ENCODE results near the gene USP34.
"Not testable (repeated sequence)": the region's sequence is repeated elsewhere in the genome, so short reads cannot be mapped to it uniquely, and the experiment has no call there.

USP34 gene, protein sequence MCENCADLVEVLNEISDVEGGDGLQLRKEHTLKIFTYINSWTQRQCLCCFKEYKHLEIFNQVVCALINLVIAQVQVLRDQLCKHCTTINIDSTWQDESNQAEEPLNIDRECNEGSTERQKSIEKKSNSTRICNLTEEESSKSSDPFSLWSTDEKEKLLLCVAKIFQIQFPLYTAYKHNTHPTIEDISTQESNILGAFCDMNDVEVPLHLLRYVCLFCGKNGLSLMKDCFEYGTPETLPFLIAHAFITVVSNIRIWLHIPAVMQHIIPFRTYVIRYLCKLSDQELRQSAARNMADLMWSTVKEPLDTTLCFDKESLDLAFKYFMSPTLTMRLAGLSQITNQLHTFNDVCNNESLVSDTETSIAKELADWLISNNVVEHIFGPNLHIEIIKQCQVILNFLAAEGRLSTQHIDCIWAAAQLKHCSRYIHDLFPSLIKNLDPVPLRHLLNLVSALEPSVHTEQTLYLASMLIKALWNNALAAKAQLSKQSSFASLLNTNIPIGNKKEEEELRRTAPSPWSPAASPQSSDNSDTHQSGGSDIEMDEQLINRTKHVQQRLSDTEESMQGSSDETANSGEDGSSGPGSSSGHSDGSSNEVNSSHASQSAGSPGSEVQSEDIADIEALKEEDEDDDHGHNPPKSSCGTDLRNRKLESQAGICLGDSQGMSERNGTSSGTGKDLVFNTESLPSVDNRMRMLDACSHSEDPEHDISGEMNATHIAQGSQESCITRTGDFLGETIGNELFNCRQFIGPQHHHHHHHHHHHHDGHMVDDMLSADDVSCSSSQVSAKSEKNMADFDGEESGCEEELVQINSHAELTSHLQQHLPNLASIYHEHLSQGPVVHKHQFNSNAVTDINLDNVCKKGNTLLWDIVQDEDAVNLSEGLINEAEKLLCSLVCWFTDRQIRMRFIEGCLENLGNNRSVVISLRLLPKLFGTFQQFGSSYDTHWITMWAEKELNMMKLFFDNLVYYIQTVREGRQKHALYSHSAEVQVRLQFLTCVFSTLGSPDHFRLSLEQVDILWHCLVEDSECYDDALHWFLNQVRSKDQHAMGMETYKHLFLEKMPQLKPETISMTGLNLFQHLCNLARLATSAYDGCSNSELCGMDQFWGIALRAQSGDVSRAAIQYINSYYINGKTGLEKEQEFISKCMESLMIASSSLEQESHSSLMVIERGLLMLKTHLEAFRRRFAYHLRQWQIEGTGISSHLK (N-terminal part only)

DNA sequence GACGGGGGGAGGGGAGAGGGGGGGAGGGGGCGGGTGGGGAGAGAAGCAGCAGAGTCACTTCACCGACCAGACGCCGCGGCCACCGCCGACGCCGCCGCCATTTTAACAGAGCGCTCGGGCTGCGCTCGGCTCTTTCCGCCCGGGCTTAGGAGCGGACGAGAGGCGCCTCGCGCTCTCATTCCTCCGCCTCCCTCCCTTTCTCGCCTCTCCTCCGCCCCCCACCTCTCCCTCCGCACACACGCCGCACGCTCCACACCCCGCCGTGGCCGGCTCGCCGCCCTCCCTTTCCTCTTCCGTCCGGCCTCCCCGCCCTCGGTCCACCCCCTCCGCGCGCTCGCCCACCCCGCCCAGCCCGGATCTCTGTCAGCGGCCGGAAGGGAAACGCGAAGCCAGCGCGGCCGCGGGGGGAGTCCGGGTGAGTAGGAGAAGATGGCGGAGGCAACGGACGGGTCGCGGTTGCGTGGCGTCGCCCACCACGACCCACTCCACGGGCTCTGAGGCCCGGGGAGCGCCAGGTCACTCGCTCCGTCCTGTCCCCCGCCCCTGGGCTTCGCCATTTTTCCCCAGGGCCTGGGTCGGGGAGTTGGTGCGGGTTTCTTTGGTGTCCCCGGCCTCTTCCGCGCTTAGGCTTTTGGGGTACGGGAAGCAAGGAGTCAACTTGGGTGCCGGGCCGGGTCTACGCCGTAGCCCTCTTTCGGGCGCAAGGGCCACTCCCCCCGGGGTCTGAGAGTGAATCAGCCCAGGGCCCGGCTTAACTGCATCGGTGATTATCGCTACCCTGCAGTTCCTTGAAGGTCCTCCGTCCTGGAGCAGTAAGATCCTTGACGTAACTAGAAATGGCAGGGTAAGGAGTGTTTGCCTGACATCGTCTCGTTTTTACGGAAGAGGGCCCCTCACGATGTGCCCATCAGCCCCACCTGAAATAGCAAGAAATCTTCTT is at the start of gene USP34:
USP34 (minus strand) TSS at position 123 of the 940 bp plus-strand sequence. CDS start 395 bp downstream, outside the sequence.
- peak; percentile 81 for DNase-seq

DNA sequence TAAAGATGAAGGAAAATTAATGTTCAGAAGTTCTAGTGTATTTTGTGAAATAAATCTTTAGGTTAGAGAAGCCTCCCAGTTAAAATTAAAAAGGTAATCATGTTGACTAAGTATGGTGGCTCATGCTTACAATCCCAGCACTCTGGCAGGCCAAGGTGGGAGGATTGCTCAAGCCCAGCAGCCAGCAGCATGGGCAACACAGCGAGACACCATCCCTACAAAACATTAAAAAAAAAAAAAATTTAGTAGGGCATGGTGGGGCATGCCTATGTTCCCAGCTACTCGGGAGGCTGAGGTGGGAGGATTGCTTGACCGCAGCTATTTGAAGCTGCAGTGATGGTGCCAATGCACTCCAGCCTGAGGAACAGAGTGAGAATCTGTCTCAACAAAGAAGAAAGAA is 49.4 kb upstream of the USP34 start:
- no peak for DNase-seq

DNA sequence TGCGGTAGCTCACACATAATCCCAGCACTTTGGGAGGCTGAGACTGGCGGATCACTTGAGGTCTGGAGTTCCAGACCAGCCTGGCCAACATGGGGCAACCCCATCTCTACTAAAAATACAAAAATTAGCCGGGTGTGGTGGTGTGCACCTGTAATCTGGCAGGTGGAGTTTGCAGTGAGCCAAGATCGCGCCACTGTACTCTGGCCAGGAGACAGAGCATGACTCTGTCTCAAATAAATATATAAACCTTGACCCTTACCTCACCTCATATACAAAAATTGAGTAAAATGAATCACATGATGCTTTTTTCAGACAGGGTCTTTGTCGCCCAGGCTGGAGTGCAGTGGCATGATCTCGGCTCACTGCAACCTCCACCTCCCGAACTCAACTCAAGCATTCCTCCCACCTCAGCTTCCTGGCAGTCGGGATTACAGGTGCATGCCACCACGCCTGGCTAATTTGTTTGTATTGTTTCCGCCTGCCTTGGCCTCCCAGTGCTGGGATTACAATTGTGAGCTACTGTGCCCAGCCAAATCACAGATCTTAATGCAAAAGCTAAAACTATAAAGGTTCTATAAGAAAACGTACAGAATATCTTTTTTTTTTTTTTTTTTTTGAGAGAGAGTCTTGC is 42.0 kb upstream of the USP34 start:
- no peak for DNase-seq

DNA sequence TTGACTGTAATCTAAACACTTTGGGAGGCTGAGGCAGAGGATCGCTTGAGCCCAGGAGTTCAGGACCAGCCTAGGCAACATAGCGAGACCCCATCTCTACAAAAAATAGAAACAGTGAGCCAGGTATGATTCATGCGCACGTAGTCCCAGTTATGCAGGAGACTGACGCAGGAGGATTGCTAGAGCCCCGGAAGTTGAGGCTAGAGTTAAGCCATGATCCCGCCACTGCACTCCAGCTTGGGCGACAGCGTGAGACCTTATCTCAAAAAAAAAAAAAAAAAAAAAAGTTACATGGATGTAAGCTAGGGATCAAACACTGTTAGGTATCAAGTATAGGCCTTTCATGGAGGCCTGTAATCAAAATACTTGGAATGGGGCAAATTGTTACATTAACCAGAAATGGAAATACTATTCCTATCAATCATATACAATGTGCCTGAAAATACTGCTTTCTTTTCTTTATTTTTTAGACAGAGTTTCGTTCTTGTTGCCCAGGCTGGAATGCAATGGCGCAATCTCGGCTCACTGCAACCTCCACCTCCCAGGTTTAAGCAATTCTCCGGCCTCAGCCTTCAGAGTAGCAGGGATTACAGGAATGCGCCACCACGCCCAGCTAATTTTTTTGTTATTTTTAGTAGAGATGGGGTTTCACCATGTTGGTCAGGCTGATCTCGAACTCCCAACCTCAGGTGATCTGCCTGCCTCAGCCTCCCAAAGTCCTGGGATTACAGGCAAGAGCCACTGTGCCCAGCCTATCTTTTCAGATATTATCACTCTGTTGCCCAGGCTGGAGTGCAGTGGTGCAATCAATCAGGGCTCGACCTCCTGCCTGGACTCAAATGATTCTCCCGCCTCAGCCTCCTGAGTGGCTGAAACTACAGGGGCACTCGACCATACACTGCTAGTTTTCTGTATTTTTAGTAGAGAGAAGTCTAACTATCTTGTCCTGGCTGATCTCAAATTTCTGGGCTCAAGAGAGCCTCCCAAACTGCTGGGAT is 40.1 kb upstream of the USP34 start:
- DNase-seq: no peak

DNA sequence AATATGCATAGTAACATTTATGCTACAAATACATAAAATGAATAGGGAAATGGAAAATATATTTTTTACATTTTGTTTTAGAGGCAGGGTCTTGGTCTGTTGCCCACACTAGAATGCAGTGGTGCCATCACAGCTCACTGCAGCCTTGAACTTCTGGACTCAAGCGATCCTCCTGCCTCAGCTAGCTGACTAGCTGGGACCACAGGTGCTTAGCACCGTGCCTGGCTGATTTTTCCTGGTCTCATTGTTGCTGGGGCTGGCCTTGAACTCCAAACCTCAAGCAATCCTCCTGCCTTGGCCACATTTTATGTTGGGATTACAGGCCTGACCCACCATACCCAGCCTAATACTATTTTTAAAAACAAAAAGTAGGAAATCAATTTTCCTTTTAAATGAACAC is 34.1 kb upstream of the USP34 start:
- DNase-seq: no peak

DNA sequence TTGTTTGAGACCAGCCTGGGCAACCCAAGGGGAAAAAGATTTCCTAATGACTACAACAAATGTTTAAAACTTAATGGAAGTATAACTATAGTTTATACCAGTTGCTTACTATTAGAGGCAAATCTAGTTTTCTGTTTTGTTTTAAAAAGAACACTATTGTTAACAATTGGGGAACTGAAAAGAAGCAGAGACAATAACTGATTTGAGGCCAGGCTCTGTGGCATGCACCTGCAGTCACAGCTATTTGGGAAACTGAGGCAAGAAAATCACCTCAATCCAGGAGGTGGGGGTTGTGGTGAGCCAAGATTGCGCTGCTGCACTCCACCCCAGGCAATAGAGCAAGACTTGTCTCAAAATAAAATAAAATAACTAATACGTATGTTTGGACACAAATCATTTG is 28.2 kb upstream of the USP34 start:
- DNase-seq: no peak

DNA sequence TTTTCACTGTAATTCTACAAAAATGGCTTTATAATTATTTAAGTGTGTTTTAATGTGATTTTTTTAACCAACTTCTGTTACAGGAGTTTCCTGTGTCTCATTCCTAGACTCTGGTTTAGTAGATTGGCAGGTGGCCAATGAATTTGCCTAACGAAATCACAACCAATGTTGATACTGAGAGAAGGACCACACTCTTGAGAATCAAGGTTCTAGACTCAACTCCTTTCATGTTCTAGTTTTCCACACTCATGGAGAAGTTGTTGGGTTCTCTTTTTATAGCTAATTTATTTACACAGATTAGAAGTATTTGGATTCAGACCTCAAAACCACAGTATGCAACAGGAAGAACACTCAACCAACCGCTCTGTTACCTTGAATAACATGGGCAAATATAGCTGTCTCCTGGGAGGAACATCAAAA is 22.6 kb upstream of the USP34 start:
- no peak for DNase-seq

DNA sequence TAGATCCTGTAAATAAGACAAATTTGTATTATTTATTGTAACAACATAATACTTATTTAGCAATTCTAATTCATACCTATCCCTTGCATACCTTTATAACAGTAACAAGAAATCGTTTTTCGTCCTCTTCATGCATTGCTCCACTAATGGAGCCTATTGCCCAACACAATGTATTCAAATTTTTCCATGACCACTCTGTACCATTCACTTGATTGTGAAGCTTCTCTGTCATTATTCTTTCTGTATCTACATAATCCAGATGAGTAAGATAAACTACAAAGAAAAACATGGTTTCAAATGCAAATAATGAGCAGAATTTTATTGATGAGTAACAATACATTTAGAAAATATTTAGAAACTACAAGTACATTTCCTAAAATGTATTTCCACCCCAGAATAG is 21.6 kb upstream of the USP34 start:
- no peak for DNase-seq

DNA sequence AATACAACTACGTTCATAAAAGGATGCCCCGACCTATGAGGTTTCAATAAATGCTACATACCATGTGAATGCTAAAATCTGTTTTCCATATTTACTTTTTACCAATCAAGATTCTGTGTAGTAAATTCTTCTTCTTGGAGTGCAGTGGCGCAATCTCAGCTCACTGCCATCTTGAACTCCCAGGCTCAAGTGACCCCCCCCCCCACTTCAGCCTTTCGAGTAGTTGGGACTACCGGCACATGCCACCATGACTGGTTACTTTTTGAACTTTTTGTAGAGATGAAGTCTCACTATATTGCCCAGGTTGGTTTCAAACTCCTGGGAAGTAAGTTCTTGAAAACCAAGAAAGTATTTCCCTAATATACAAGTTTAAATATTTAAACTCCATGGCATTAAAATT is 14.4 kb upstream of the USP34 start:
- DNase-seq: no peak

DNA sequence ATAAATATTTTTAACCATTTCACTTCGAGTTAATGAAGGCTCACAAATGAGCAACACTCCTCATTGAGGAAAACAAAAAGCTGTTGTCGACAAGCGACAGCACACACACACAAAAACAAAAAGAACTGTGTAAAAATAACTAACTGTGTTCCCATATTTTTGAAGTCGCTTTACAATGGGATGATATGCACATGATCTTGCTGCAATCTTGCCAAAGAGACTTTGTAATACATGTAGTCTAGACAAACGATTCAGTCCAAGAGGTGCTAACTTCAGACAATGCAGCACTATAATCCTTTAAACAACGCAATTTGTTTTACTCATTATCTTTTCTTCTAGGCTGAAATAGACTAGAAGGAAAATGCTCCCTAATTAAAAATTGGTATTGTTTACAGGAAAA is 7.2 kb upstream of the USP34 start:
- DNase-seq: no peak

DNA sequence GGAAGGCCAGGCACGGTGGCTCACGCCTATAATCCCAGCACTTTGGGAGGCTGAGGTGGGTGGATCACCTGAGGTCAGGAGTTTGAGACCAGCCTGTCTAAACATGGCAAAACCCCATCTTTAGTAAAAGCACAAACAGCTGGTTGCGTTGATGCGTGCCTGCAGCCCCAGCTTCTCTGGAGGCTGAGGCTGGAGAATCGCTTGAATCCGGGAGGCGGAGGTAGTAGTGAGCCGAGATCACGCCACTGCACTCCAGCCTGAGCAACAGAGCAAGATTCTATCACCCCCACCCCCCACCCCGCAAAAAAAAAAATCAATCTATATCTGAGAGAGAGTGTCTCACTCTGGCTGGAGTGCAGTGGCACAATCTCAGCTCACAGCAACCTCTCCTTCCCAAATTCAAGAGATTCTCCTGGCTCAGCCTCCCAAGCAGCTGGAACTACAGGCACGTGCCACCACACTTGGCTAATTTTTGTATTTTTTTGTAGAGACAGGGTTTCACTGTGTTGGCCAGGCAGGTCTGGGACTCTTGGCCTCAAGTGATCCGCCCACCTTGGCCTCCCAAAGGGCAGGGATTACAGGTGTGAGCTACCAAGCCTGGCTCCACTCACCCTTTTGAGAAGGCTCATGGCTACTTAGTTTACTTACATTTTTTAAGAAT is 6.2 kb upstream of the USP34 start:
- not testable (repeated sequence) for DNase-seq

DNA sequence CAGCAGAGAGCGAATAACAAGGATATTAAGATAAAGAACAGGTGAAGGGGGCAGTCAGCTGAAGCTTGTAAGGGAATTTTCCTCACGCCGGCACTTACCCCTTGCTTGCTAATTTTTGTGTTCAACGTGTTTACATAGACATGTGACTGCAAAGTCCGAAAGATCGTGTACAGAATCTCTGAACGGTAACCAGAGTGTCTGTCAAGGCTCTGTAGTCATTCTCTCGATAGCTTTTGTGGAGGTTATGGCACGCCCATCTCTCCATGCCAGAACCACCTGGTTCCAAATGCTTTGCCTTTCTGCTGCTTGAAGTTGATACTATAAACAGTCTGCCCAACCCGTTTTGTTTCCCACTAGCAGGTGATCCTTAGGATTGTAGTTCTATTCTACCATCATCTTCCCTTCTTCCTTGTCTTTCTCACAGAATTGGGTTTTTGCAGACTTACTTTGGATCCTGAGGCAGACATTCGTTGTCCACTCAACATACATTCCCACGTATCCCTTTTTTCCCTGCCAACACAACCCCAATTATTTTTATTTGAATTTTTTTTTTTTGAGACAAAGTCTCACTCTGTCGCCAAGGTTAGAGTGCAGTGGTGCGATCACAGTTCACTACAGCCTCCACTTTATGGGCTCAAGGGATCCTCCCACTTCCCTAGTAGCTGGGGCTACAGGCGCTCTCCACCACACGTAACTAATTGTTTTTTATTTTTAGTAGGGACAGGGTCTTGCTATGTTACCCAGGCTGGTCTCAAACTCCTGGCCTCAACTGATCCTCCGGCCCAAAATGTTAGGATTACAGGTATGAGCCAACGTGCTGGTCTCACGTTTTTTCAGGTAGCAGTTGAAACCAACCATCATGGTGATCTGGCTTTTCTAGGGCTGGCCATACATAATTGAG is 1.3 kb upstream of the USP34 start:
- peak; percentile 51 for DNase-seq

DNA sequence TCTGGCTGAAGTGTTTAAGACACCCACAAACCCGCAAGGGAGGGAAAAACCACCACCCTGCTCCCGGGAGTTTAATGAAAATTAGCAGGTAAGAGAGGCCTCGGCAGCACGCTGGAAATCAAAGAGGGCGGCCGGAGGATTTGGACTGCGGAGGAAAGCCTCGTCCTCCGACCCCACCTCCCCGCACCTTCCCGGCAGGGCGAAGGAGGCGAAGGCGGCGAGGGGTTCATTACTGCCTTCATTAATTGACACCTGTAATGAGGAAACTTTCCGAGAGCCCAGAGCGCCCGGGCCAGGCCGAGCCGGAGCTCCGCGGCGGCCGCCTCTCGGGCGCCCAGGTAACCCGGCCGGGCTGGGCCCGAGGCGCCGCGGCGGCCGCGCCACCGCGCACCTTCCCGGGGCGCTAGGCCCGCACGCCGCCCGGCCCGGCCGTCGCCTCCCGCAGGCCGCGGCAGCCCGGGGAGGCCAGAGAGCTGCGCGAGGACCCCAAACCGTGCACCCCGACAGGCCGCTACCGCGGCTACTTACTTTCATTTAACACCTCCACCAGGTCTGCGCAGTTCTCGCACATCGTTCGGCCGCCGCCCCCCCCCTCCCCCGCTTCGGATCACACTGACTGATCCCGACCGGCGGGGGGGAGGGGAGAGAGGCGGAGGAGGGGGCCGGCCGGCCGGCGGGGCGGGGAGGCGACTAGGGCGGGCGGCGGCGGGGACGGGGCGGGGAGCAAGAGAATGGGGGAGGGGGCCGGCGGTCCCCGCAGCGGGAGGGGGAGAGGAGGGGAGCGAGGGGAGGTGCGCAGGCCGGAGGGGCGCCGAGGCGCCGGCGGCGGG is 550 bp downstream of the USP34 start:
- peak; percentile 51 for DNase-seq

DNA sequence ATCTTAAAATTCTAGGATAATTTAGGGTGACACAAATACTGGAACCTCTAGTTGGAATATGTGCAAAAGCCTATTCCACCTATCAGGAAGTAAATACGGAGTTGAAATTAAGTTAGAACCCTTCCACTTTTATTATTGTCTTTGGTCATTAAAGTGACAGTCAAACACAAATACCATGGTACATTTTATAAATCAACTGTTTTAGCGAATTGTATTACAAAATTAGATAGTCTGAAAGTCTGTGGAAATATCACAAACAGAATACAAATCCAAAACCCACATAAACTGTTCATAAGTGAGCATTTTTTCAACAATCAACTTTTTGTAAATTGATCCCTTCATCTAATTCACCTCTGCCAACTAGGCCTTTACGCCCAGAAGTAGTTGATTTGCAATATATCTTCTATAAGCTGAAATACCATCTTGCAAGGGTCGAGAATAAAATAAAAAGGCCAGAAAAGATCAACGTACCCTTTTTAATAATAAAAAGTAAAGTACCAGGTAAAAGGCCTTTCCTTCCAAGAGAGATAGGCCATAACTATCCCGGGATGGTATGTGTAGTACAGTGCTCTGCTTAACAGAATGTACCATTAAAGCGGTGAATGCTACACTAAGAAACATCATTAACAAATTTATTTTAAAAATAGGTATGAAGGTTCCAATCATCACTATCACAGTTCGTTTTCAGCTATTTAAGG is 1.3 kb downstream of the USP34 start:
- DNase-seq: no peak

DNA sequence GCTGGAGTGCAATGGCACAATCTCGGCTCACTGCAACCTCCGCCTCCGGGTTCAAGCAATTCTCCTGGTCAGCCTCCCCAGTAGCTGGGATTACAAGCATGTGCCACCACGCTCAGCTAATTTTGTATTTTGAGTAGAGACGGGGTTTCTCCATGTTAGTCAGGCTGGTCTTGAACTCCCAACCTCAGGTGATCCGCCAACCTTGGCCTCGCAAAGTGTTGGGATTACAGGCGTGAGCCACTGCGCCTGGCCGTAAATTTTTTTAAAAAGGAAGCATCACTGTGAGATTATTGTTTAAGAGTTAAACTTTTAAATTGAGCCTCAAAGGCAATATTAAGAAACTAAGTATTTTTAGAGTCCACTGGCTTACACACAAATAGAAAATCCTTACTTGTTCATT is 2.7 kb downstream of the USP34 start:
- not testable (repeated sequence) for DNase-seq

DNA sequence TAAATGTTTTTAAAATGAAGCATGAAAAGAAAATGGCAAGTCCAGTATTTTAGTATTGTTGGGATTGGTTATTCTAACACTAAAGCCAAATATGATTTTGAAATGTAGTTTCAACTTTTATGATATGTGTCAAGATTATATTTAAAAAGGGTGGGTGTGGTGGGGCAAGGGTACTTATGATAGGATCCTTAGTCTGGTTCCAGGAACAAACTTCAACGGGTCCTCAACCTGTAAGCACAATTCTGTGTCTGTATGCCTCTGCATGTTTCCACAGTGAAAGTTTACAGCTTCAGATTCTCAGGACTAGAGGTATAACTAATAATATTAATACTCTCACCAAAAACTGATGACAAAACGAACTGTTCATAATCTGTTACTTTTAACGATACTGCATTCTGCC is 5.8 kb downstream of the USP34 start:
- DNase-seq: no peak

All from NCI-H187 treated with DMSO at 0.1 percent for 48 hours (cell line).